GM12878 (cell line): Measurements from ENCODE around the gene IPO5. TPM values are rescaled to one million over a fixed set of nuclear protein-coding genes. Genes with fewer than 3 reads are reported as not detected.

ENCODE experiments used
- HDGF ChIP-seq: fragments of 450-650 bp; IDR thresholded peaks from 2 replicates; pipeline ENCODE4 v1.6.1; 2016; ENCODE audit warnings: antibody characterized with exemption
- NR2C1 ChIP-seq: fragments of 450-650 bp; IDR thresholded peaks from 2 replicates; pipeline ENCODE4 v1.6.1; 2017; ENCODE audit warnings: antibody characterized with exemption, mild to moderate bottlenecking, moderate library complexity
- SIN3A ChIP-seq: IDR thresholded peaks from 2 replicates; pipeline ENCODE4 v1.6.1; 2012; ENCODE audit warnings: low read depth, low read length, improper control_type of control experiment
- polyA plus RNA-seq, 11 experiments: library from polyadenylated mRNA; depleted of rRNA in 4 of 11; unstranded in 6 of 11; stranded (reverse) in 5 of 11; fragments of >200 nt; fragmentation: Nextera tagmentation in 4 of 11; fragmentation: Illumina TruSeq in 1 of 11; extraction: Ambion mirVana in 4 of 11; extraction: Trizol in 1 of 11; gene quantifications; 1 replicate in 1 of 11; 2 replicates in 10 of 11; pipeline versions ENCODE4 v1.2.1 to v1.2.3, GENCODE V29; 2011 to 2016; ENCODE audit warnings: inconsistent platforms in 2 of 11, missing spikeins in 2 of 11, low read depth in 1 of 11
- total RNA-seq, 4 experiments: library from RNA; depleted of rRNA in 3 of 4; stranded (reverse); fragments of >200 nt in 3 of 4; fragmentation: Illumina TruSeq in 1 of 4; extraction: Trizol in 1 of 4; gene quantifications; 2 replicates each; pipeline versions ENCODE4 v1.2.1 to v1.2.3, GENCODE V29; 2013 to 2021
- TF ChIP-seq, protein P1 (sequence below): fragments of 450-650 bp; formaldehyde crosslinking; IDR thresholded peaks from 2 replicates; pipeline ENCODE4 v1.5.0; 2022; ENCODE audit warnings: mild to moderate bottlenecking, missing genetic modification characterization
- TF ChIP-seq, protein P2 (sequence below): fragments of 450-650 bp; conservative IDR thresholded peaks from 2 replicates; pipeline ENCODE4 v1.6.1; 2017; ENCODE audit warnings: mild to moderate bottlenecking, moderate library complexity

Gene IPO5
- total and polyA plus RNA-seq, 10 of the 15 experiments (the other 5 are each of a cell fraction or from before 2014, with no cell fraction given), result 45.7 to 196 (median 134) TPM

GRCh38 chr13:97976610-97977521, 23.4 kb downstream of the IPO5 start (continued):
- TF ChIP-seq, protein P1, sequence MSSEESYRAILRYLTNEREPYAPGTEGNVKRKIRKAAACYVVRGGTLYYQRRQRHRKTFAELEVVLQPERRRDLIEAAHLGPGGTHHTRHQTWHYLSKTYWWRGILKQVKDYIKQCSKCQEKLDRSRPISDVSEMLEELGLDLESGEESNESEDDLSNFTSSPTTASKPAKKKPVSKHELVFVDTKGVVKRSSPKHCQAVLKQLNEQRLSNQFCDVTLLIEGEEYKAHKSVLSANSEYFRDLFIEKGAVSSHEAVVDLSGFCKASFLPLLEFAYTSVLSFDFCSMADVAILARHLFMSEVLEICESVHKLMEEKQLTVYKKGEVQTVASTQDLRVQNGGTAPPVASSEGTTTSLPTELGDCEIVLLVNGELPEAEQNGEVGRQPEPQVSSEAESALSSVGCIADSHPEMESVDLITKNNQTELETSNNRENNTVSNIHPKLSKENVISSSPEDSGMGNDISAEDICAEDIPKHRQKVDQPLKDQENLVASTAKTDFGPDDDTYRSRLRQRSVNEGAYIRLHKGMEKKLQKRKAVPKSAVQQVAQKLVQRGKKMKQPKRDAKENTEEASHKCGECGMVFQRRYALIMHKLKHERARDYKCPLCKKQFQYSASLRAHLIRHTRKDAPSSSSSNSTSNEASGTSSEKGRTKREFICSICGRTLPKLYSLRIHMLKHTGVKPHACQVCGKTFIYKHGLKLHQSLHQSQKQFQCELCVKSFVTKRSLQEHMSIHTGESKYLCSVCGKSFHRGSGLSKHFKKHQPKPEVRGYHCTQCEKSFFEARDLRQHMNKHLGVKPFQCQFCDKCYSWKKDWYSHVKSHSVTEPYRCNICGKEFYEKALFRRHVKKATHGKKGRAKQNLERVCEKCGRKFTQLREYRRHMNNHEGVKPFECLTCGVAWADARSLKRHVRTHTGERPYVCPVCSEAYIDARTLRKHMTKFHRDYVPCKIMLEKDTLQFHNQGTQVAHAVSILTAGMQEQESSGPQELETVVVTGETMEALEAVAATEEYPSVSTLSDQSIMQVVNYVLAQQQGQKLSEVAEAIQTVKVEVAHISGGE (CRISPR knock-in tag), result peak; percentile 74
- TF ChIP-seq HDGF (peak; percentile 52; the same call in 1 of the 2 replicates), SIN3A (0 out of 2 replicates have a peak, but pooled peaks have one; percentile 8), NR2C1 (0 out of 2 replicates have a peak, but pooled peaks have one; percentile 0)
- TF ChIP-seq, protein P2, sequence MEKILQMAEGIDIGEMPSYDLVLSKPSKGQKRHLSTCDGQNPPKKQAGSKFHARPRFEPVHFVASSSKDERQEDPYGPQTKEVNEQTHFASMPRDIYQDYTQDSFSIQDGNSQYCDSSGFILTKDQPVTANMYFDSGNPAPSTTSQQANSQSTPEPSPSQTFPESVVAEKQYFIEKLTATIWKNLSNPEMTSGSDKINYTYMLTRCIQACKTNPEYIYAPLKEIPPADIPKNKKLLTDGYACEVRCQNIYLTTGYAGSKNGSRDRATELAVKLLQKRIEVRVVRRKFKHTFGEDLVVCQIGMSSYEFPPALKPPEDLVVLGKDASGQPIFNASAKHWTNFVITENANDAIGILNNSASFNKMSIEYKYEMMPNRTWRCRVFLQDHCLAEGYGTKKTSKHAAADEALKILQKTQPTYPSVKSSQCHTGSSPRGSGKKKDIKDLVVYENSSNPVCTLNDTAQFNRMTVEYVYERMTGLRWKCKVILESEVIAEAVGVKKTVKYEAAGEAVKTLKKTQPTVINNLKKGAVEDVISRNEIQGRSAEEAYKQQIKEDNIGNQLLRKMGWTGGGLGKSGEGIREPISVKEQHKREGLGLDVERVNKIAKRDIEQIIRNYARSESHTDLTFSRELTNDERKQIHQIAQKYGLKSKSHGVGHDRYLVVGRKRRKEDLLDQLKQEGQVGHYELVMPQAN, result peak; percentile 77
